Endothelial cell of umbilical vein (primary cell): Measurements from ENCODE around the gene GPR37L1. TPM values are rescaled to one million over a fixed set of nuclear protein-coding genes. Genes with fewer than 3 reads are reported as not detected.

ENCODE experiments used
- BruUV-seq: library from RNA; stranded (reverse); fragments of 400-500 nt; replicated peaks from 2 replicates; lab custom pipeline; 2021; lab: Mats Ljungman, UMichigan
- CTCF ChIA-PET: fragments of 300-600, 350-600 bp; sonication (Branson Sonifier 250); formaldehyde crosslinking; loops from one replicate; lab custom pipeline; 2021; ENCODE audit warnings: antibody characterized with exemption, inconsistent platforms; lab: Charles Lee
- POLR2A ChIA-PET: fragments of 300-600, 350-600 bp; sonication (Branson Sonifier 250); formaldehyde crosslinking; loops from one replicate; lab custom pipeline; 2021; ENCODE audit warnings: antibody characterized with exemption, inconsistent platforms; lab: Charles Lee
- DNase-seq: peaks from one replicate; pipeline ENCODE4 v3.0.0-alpha.2; 2011; ENCODE audit warnings: low read depth, low spot score
- FAIRE-seq: peaks from 2 replicates; lab custom pipeline; 2011; peaks lifted over from hg19 to GRCh38; lab: Jason Lieb, UNC
- H2AFZ ChIP-seq: 2 replicates; pipeline ENCODE4 v1.6.0; 2012; ENCODE audit warnings: low read depth, low read length, control low read depth, inconsistent platforms
- H3K27ac ChIP-seq: 2 replicates; pipeline ENCODE4 v1.5.1; 2011; ENCODE audit warnings: low read depth, mild to moderate bottlenecking, control low read depth, low read length, moderate library complexity; ENCODE audit not compliant: insufficient read depth
- H3K27me3 ChIP-seq, 2 experiments: 2 replicates each; pipeline versions ENCODE4 v1.6.0 to v1.6.1; 2011; ENCODE audit warnings: low read length in 2 of 2, mixed read lengths in 1 of 2; ENCODE audit not compliant: control insufficient read depth in 2 of 2, insufficient read depth in 2 of 2
- H3K36me3 ChIP-seq, 2 experiments: 2 replicates in 1 of 2; 3 replicates in 1 of 2; pipeline ENCODE4 v1.5.1; 2011; ENCODE audit warnings: low read length in 2 of 2, mild to moderate bottlenecking in 1 of 2, moderate library complexity in 1 of 2; ENCODE audit not compliant: control insufficient read depth in 2 of 2, insufficient read depth in 2 of 2; ENCODE audit errors: extremely low read depth in 1 of 2
- H3K4me1 ChIP-seq: 3 replicates; pipeline ENCODE4 v1.5.1; 2011; ENCODE audit warnings: mild to moderate bottlenecking, low read length; ENCODE audit not compliant: control insufficient read depth, insufficient read depth; ENCODE audit errors: extremely low read depth
- H3K4me2 ChIP-seq: 2 replicates; pipeline ENCODE4 v1.6.1; 2011; ENCODE audit warnings: low read length, control low read depth, mixed read lengths; ENCODE audit not compliant: insufficient read depth
- H3K4me3 ChIP-seq, 3 experiments: fragments of 200-600 bp in 1 of 3; sonication (generic), shearing (Covaris generic) in 1 of 3; replicated peaks in 1 of 3; 2 replicates each; pipeline ENCODE4 v1.5.1; 2011 to 2016; ENCODE audit warnings: control low read depth in 3 of 3, low read length in 3 of 3, mild to moderate bottlenecking in 2 of 3, inconsistent platforms in 1 of 3, low read depth in 1 of 3, moderate library complexity in 1 of 3; ENCODE audit not compliant: insufficient read depth in 1 of 3
- H3K79me2 ChIP-seq: 2 replicates; pipeline ENCODE4 v1.6.0; 2012; ENCODE audit warnings: low read length, inconsistent platforms; ENCODE audit not compliant: control insufficient read depth, insufficient read depth
- H3K9ac ChIP-seq: replicated peaks from 2 replicates; pipeline ENCODE3; 2011; ENCODE audit warnings: low read length, control low read depth; ENCODE audit not compliant: insufficient read depth; ENCODE audit errors: extremely low read depth
- H3K9me1 ChIP-seq: replicated peaks from 3 replicates; pipeline ENCODE4 v1.6.0; 2011; ENCODE audit warnings: mild to moderate bottlenecking, low read length; ENCODE audit not compliant: control insufficient read depth, insufficient read depth; ENCODE audit errors: extremely low read depth
- H3K9me3 ChIP-seq: replicated peaks from 2 replicates; pipeline ENCODE4 v1.5.1; 2012; ENCODE audit warnings: low read length, inconsistent platforms; ENCODE audit not compliant: control insufficient read depth, insufficient read depth
- H4K20me1 ChIP-seq: replicated peaks from 2 replicates; pipeline ENCODE3; 2011; ENCODE audit warnings: mild to moderate bottlenecking, low read length; ENCODE audit not compliant: control insufficient read depth, insufficient read depth; ENCODE audit errors: extremely low read depth
- CTCF ChIP-seq, 2 donors: IDR thresholded peaks; 1 replicate in 1 of 2; 2 replicates in 1 of 2; pipeline ENCODE4 v1.5.1; 2011; ENCODE audit warnings: low read length in 2 of 2, mild to moderate bottlenecking in 2 of 2, moderate library complexity in 2 of 2, control low read depth in 1 of 2, inconsistent platforms in 1 of 2, low read depth in 1 of 2; ENCODE audit not compliant: insufficient read depth in 1 of 2; ENCODE audit errors: extremely low read depth in 1 of 2
- EZH2 ChIP-seq: IDR thresholded peaks from 2 replicates; pipeline ENCODE4 v1.6.1; 2012; ENCODE audit warnings: borderline replicate concordance, low read depth, mild to moderate bottlenecking, moderate library complexity, low read length, inconsistent platforms; ENCODE audit not compliant: severe bottlenecking
- FOS ChIP-seq: IDR thresholded peaks from 2 replicates; pipeline ENCODE4 v1.6.1; 2011; ENCODE audit warnings: mild to moderate bottlenecking, low read length, moderate library complexity, borderline replicate concordance; ENCODE audit not compliant: insufficient read depth
- GATA2 ChIP-seq: IDR thresholded peaks from 2 replicates; pipeline ENCODE4 v1.7.0; 2011; ENCODE audit warnings: low read depth, mild to moderate bottlenecking, moderate library complexity, mixed read lengths, low read length; ENCODE audit not compliant: insufficient read length, insufficient read depth
- JUN ChIP-seq: IDR thresholded peaks from 2 replicates; pipeline ENCODE4 v1.6.1; 2011; ENCODE audit warnings: borderline replicate concordance, low read depth; ENCODE audit not compliant: insufficient read length, insufficient read depth
- MYC ChIP-seq: IDR thresholded peaks from one replicate; pipeline ENCODE4 v1.6.1; 2011; ENCODE audit warnings: mild to moderate bottlenecking, low read depth, low read length
- POLR2A ChIP-seq: IDR thresholded peaks from 2 replicates; pipeline ENCODE4 v1.6.1; 2012; ENCODE audit warnings: low read depth, mild to moderate bottlenecking, control low read depth, low read length
- POLR2AphosphoS5 ChIP-seq: IDR thresholded peaks from 2 replicates; pipeline ENCODE4 v1.6.1; 2012; ENCODE audit warnings: low read depth, mild to moderate bottlenecking, control low read depth, low read length, moderate library complexity; ENCODE audit not compliant: insufficient read depth
- dilution Hi-C: fragments of 300-500 bp; cut with MboI; formaldehyde crosslinking; loops from one replicate; pipeline ENCODE4 v1.15.0; 2019; ENCODE audit warnings: low sequenced_read_pairs; ENCODE audit not compliant: extremely low pct_ligation_motif_present
- intact Hi-C: fragments of 100-400 bp; cut with micrococcal nuclease; formaldehyde crosslinking; loops from one replicate; pipeline ENCODE4 v1.10.0; 2022
- polyA plus RNA-seq, 4 experiments: library from polyadenylated mRNA; depleted of rRNA in 3 of 4; stranded (reverse) in 3 of 4; unstranded in 1 of 4; fragments of >200 nt; gene quantifications; 2 replicates each; pipeline versions ENCODE4 v1.2.1 to v1.2.3, GENCODE V29; 2011 to 2012; ENCODE audit warnings: missing spikeins in 1 of 4
- total RNA-seq: library from RNA; stranded (reverse); gene quantifications from 2 replicates; pipeline ENCODE4 v1.2.3, GENCODE V29; 2021
- TF ChIP-seq, protein P1 (sequence below): IDR thresholded peaks from 2 replicates; pipeline ENCODE4 v1.6.1; 2011; ENCODE audit not compliant: insufficient read depth, insufficient read length

Gene GPR37L1
- total and polyA plus RNA-seq, 2 donors (not counting 3 experiments of a cell fraction or from before 2014, with no cell fraction given) = not detected

- H3K9me3 ChIP-seq = no peaks in the 10 kb centered on the region
- no peak for TF ChIP-seq FOS
- TF ChIP-seq GATA2 = no peak
- no peak for TF ChIP-seq CTCF (IDR thresholded peaks at IDR 0.05; ENCODE audit: extremely low read depth in 1 of 2, insufficient read depth in 1 of 2, low read depth in 1 of 2, low read length in 2 of 2)
- no peak for TF ChIP-seq MYC
- TF ChIP-seq EZH2 = no peak
- TF ChIP-seq, protein P1, sequence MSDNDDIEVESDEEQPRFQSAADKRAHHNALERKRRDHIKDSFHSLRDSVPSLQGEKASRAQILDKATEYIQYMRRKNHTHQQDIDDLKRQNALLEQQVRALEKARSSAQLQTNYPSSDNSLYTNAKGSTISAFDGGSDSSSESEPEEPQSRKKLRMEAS = no peak
- no peak for TF ChIP-seq POLR2A
- no peak for TF ChIP-seq POLR2AphosphoS5
- no peak for TF ChIP-seq JUN
- ChIA-PET CTCF (interaction anchor here (1.0 to 1.1 kb wide), 2 partner anchors 10 to 109 kb away, joined by 3 read pairs; no protein-coding TSS in a partner anchor), POLR2A (no interaction called here)
- no peaks in the 10 kb centered on the region for H3K27me3 ChIP-seq
- H4K20me1 ChIP-seq = no peaks in the 10 kb centered on the region
- no peak overlapping the region for H2AFZ ChIP-seq
- DNase-seq (no peak), FAIRE-seq (no peak)
- H3K4me1 ChIP-seq = no peaks in the 10 kb centered on the region
- no peak overlapping the region for H3K4me2 ChIP-seq
- no peak overlapping the region for H3K4me3 ChIP-seq
- H3K79me2 ChIP-seq = no peaks in the 10 kb centered on the region
- no peak overlapping the region for H3K9ac ChIP-seq
- intact Hi-C loops = no loop called here
- no peaks in the 10 kb centered on the region for H3K36me3 ChIP-seq
- no TSS peak for BruUV-seq
- dilution Hi-C loops = no loop called here
- no peaks in the 10 kb centered on the region for H3K9me1 ChIP-seq
- H3K27ac ChIP-seq = no peak overlapping the region
These were observed 14.7 kb upstream of the GPR37L1 start for GRCh38 chr1:202107801-202108731.
